ENCODE measurements around the gene D2HGDH.
A peak's percentile ranks its signal among the peaks of the same experiment; 100 is the strongest.

D2HGDH gene

DNA sequence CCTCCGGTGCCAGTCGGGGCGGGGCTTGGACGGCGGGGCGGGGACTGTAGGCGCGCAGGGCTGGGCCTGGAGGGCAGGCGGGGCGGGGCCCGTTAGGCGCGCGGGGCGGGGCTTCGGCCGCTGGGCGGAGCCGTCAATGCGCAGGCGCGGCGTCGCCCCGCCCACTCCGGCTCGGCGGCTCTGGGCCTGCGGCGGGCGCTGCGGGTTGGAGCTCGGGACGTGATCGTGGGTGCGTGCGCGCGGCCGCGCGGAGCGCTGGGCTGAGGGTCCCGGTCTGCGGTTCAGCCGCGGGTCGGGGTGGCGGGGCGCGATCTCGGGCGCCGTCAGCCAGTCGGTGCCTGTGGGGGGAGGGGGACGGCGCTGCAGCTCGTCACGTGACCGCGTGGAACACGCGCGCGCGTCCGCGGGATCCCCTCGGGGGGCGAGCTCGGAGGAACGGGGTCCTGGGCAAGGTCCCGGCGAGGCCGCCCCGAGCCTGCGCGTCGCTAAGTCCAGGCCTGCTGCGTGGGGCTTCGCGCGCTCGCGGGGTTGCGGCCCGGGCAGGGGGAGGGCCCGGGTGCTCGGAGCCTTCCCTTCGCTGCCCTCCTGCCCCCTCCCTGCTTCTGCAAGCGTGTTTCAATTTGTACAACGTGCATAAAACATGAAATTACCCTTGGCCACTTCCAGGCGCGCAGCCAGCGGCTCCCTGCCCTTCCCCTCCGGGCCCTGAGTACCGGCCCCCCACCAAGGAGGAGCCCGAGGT, at the start of gene D2HGDH:
Gene D2HGDH (plus strand): TSS at position 164 of the 742 bp plus-strand sequence. CDS start 595 bp downstream, outside the sequence.
- Histone ChIP-seq H3K4me3 (peak within 1 kb of the TSS; percentile 70 to 97 (median 87)), H3K27ac (peak within 1 kb of the TSS; percentile 75 to 97 (median 92))

DNA sequence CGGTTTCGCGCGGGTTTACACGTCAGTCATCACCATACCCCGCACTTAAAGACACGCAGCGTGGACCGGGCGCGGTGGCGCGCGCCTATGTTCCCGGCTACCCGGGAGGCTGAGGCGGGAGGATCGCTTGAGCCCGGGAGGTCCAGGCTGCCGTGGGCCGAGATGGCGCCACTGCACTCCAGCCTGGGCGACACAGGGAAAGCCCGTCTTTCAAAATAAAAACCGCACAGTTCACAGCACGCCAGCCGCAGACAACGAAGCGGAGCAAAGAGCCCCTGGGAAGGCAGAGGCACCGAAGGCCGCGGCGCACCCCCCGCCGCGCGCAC, 48.1 kb upstream of the D2HGDH start:
- H3K4me3 ChIP-seq = peak overlapping the region; percentile 53 to 98 (median 92)
- peak overlapping the region in 20 of 21 experiments; percentile 78 to 98 (median 96) for H3K27ac ChIP-seq

DNA sequence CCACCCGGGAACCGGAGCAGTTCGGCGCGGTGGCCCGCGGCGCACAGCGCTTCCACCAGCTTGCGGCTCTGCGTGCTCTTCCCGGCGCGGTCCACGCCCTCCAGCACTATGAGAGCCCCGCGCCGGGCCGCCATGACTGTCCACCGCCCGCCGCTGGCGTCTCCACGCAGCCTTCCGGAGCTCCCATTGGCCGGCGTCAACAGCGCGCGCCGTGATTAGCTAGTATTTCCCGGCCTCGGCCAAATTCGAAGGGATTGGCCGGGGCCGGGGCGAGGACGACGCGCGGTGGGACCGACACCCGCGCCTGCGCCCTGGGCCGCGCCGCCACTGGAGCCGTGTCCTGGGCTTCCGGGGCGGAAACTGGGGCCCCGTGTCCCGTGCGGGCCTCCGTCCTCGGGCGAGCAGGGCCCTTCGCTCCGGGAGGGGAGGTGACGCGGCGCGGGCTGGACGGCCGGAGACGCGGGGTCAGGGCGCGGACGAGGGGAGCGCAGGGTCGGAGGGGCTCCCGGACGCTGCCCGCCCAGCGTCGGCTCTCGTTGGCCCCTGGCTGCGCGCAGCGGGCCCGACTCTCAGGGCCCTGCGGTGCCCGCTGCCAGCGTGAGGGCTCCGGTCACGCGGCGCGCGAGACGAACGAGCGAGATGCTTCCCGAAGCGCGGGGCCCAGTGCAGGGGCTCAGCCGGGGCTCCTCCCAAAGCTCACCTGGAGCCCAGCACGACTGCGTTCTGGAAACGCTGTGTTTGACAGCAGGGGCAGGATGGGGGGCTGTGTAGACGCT, 47.6 kb upstream of the D2HGDH start, which contains the start of gene DTYMK:
Gene DTYMK (minus strand): TSS at position 166 of the 776 bp plus-strand sequence. CDS start 32 bp downstream, at position 134.
- Histone ChIP-seq H3K27ac (peak within 1 kb of the TSS; percentile 72 to 98 (median 96)), H3K4me3 (peak within 1 kb of the TSS; percentile 53 to 98 (median 92))

DNA sequence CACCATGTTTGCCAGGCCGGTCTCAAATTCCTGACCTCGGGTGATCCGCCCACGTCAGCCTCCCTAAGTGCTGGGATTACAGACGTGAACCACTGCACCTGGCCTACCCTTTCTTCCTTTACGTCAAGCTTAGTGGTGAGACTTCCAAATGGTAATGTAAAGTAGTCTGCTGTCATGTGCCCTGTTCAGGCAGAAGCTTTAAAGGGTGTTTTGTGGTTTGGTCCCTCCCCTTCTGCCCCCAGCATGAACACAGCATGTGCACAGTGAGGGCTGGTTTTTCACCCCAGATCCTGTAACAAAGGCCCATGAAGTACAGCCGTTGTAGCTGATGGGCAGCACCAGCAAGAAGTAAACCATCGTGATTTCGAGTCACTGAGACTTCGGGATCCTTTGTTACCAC, 45.1 kb upstream of the D2HGDH start:
- Histone ChIP-seq H3K4me3 (no peak overlapping the region), H3K27ac (no peak overlapping the region)

DNA sequence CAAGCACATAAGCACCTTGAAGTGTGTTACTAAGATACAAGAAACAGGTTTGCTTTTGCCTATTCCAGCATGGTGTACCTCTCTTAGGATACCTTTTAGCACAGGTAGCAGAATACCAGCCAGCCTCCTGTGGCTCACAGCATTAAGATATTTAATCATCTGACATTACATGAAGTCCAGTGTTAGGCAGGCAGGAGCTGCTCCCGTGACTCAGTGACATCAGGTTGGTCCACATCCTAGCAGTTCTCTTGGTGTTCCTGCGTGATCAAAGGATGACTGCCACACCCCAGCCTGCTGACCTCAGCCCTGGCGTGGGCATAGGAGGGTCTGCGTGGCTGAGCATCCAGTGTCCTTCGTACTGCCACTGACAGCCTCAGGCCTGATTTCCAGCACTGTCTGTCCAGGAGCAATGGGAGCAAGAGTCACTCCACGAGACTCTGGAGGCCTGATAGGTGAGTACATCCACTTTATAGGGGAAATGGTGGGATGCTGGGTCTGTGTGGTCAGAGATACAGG, 44.2 kb upstream of the D2HGDH start:
- no peak overlapping the region for H3K27ac ChIP-seq
- no peak overlapping the region for H3K4me3 ChIP-seq

DNA sequence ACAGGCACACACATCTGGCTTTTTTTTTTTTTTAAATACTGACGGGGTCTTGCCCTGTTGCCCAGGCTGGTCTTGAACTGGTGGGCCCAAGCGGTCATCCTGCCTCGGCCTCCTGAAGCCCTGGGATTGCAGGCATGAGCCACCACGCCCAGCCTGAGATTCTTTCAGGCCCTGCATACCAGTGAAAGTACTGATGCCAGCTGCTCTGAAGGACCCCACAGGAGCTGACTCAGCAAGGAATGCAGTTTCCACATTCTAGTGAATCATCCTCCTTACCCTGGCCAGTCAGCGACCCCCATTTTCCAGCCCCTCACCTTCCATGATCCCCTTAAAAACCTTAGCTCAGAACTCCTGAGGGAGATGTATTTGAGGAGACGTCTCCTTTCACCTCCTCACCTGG, 42.0 kb upstream of the D2HGDH start:
- no peak overlapping the region for H3K27ac ChIP-seq
- no peak overlapping the region for H3K4me3 ChIP-seq

DNA sequence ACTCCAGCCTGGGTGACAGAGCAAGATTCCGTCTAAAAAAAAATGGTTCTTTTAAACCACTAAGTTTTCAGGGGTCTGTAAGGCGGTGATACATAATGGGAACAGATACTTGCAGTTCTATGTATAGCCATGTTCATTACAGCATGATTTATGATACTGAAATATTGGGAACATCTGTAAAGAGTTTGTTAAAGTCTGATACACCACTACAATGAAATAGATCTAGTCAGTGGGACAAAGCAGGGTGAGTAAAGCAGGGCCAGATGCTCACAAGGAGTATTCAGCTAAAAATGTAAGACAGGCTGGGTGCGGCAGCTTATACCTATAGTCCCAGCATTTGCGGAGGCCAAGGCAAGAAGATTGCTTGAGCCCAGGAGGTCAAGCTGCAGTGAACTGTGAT, 38.8 kb upstream of the D2HGDH start:
- H3K4me3 ChIP-seq = no peak overlapping the region
- H3K27ac ChIP-seq = no peak overlapping the region

DNA sequence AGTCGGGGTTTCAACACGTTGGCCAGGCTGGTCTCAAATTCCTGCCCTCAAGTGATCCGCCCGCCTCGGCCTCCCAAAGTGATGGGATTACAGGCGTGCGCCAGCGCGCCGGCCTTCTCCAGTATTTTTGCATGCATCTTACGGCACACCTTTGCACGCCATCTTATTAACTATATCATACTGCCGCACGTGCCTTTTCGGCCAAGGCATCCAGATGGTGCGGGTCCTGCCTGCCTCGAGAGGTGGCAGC, 33.4 kb upstream of the D2HGDH start:
- Histone ChIP-seq H3K27ac (peak overlapping the region; percentile 50 to 97 (median 90)), H3K4me3 (peak overlapping the region; percentile 72 to 95 (median 81))

DNA sequence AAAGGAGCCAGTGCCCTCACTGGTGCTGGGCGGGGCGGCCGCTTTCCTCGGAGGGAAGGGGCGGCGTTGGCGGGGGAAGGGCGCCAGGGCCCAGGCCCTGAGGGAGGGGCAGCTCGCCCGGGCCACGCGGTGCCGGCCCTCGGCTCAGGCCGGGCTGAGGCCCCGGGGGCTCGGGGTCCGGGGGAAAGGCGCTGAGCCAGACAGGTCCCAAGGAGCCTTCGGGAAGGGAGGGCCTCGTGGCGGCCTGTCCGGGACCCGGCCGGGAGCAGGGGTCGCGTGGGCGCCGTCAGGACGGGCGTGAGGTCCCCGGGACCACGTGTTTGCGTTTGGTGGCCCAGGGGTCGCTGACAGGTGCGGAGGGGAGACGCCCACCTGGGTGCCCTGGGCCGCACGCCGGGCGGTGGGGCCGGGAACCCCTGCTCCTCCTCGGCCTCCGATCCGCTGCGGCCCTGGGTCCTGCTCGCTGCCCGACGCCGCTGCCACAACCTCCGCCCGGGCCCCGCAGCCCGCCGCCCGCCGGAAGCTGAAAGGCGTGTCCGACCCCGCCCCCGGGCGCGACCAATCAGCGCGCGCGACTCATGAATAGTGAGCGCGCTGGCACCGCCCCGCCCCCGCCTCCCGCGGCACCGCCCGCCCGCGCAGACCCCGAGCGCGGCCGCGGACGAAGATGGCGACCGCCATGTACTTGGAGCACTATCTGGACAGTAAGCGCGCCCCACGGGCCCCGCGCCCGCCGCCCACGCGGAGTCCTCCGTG, 32.9 kb upstream of the D2HGDH start, which contains the start of gene ING5:
Gene ING5 (plus strand): TSS at position 641 of the 756 bp plus-strand sequence. CDS start 27 bp downstream, at position 668.
- Histone ChIP-seq H3K4me3 (peak within 1 kb of the TSS; percentile 72 to 95 (median 81)), H3K27ac (peak within 1 kb of the TSS; percentile 50 to 97 (median 90))

DNA sequence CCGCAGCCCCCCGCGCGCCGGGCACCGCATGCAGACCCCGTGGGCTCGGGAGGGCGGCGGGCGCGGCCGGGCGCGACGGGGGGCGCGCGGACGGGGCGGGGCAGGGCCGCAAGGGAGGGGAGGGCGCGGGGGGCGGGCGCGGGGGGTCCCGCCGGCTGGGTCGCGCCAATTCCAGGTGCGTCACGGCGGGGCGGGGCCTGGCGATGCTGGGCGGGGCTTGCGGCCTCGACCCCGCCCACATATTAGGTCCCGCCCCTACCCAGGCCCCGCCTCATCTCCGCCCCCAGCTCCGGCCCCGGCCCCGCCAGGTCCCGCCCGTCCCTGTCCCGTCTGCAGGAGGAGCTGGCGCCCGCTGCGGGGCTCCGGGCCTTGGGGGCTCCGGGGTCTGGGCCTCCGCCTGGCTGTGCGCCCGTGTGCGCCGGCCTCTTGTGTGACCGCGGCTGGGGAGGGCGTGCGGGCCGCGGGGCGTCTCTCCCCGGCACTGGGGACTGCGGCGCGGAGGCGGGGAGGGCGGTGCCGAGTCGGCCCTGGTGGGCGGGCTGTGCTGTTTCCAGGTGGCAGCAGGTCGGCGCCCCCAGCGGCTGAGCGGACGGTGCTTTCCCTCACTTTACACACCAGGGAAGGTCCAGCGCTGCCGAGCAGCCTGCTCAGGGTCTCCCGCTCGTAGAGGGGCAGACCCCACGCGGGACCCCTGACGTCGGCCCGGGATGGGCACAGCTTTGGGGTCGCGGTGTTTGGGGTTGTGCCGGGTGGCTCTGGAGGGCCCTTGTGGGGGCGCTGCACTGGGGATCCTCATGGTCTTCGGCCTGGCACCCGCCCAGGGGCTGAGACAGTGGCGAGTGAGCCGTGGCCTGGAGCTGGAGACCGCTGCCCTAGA, 32.0 kb upstream of the D2HGDH start:
- Histone ChIP-seq H3K27ac (peak overlapping the region in 20 of 21 experiments; percentile 27 to 97 (median 90)), H3K4me3 (peak overlapping the region; percentile 72 to 95 (median 81))

DNA sequence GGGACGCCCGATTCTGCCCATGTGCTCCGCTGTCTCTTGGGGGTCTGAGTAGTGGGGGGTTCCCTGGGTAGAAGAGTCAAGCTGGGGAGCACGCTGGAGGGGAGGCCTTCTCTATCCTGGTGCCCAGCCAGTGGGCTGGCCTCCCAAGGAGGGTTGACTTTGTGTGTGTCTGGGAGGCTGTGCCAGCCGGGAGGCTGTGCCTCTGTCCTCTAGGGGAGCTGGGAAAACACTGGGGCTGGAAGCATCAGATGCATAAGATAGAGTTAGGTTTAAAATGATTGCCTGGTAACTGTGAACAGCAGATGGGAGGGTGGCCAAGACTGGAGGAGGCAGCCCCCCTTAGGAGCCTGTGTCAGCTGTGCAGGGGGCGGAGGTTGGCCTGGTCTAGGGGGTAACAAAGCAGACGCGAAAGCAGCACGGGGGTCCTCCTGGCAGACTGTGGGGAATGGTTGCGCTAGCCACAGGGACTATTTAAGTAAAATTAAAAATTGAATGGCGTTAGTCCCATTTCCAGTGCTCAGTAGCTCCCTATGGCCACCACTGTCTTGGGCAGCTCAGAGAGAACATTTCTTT, 31.3 kb upstream of the D2HGDH start:
- H3K4me3 ChIP-seq = peak overlapping the region; percentile 72 to 95 (median 81)
- H3K27ac ChIP-seq = peak overlapping the region in 20 of 21 experiments; percentile 11 to 97 (median 85)

DNA sequence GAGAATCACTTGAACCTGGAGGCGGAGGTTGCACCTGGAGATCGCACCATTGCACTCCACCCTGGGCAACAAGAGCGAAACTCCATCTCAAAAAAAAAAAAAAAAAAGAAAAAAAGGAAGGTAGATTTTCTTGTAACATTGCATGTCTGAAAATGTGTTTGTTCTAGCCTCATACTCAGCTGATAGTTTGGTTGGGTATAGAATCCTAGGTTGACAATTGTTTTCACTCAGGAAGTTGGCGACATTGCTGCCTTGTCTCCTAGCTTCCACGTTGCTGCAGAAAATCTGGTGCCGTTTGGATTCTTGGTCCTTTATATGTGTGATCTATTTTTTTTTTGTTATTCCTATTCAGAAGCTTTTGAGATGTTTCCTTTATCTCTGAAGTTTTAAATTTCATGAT, 27.9 kb upstream of the D2HGDH start:
- Histone ChIP-seq H3K27ac (no peak overlapping the region), H3K4me3 (no peak overlapping the region)

DNA sequence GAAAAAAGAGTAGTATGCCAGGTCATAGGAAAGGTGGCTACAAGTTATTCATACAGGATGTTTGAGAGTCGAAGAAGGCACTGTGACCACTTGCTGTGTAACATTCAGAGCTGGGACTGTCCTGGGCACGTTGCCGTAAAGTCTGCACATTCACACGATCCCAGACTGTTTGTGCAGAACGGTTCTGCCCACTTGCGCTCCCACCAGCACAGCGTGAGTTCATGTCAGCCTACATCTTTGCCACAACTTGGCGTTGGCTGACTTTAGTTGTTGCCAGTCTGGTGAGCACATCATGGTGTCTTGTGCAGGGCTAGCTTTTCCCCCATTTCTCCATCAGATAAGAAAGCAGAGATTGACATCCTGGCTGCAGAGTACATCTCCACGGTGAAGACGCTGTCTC, 25.6 kb upstream of the D2HGDH start:
- Histone ChIP-seq H3K4me3 (no peak overlapping the region), H3K27ac (no peak overlapping the region)

DNA sequence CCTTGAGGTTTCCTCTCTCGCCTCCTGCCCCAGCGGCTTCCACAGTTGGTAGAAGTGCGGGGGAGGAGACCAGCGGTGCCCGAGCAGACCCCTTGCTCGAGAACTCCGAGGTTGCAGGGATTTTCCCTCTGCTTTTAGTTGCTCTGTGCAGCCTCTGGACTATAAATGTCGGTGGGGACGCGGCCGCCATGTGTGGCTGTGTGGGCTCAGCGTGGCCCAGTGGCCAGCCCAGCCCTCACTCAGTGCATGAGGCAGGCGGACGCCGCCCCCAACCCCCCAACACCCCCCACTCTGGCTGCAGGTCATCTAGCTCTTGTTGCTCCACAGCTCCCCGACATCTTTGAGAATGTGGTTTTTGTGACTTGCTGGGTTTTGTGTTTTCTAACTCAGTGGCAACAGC, 15.3 kb upstream of the D2HGDH start:
- no peak overlapping the region for H3K27ac ChIP-seq
- no peak overlapping the region for H3K4me3 ChIP-seq

DNA sequence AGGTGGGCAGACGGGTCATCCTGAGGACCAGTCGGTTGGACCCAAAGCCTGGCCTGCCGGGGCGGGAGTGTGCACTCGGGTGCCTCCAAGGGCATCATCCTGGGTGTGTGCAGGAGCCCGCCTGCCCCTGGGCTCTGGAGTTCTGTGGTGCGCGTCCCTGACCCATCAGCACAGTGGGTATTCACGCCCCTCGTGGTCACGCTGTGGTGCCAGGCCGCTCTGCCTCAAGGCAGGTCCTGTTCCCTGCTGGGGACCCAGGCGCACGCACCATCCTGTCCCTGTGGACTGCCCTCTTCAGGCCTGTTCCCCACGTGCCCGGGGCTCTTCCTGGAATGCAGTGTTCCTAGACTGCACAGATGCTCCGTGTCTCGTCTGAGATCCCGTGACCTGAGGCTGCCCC, 14.3 kb upstream of the D2HGDH start:
- no peak overlapping the region for H3K27ac ChIP-seq
- H3K4me3 ChIP-seq = no peak overlapping the region

DNA sequence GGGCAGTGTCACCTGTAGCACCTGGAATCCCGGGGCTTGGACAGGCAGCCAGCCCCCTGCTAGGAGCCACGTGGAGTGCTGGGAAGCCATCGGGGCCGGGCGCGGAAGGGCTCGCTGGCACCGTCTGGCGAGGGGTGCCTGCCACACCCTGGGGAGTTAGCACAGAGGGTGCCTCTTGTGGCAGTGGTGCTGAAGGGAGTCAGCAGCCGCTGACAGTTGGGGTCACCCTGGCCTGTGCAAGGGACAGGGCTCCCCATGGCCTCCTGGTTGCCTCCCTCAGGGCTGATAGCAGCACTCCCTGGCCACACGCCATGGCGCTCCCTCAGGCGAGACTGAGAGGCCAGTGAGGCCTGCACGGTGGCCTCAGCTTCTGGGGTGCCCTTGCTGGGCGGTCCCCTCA, 13.9 kb upstream of the D2HGDH start:
- no peak overlapping the region for H3K27ac ChIP-seq
- H3K4me3 ChIP-seq = no peak overlapping the region

DNA sequence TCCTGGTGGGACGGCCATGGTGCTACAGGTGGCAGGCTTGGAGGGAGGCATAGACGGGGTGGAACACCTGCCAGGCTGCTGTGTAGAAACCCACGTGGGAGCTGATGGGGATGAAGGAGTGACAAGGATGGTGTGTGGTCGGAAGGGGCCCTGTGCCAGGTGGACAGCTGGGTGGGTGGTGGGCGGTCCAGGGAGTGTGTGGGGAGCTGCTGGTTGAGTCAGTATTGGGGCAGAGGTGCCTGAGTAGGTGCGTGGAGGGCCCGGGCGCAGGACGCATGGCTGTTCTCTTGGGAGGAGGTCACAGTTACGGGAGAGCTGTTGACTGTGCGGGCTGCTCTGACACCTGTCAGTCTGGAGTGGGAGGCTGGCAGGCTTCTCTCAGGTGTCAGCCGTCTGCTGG, 12.6 kb upstream of the D2HGDH start:
- Histone ChIP-seq H3K27ac (no peak overlapping the region), H3K4me3 (no peak overlapping the region)

DNA sequence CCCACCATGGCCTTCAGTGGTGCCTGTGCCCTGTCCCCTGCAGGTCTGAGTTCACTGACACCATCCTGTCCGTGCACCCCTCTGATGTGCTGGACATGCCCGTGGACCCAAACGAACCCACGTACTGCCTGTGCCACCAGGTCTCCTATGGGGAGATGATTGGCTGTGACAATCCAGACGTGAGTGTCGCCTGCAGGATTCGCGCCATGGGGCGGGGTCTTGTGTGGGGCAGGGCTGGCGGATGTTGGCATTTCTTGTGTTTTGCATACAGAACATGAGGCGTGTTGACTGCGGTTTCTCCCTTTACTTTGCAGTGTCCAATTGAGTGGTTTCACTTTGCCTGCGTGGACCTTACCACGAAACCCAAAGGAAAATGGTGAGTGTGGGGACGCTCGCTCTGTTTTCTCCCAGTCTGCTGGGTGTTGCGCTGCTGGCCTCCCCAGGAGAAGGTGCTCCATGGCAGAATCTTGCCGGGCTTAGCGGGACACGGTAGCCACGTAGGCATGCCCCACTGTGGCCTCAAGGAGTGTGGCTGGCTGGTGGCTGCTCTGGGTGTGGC, 11.5 kb upstream of the D2HGDH start:
- no peak overlapping the region for H3K27ac ChIP-seq
- no peak overlapping the region for H3K4me3 ChIP-seq
